HepG2 (cell line): ENCODE data around the gene TEKT3.

ENCODE experiments used
- EZH2 ChIP-seq: conservative IDR thresholded peaks from 2 replicates; pipeline ENCODE4 v1.6.1; 2012; ENCODE audit warnings: mild to moderate bottlenecking, low read depth, low read length, moderate library complexity
- HMGA1 ChIP-seq: sonication (generic); formaldehyde crosslinking; conservative IDR thresholded peaks from 2 replicates; pipeline ENCODE4 v1.4.0; 2020; ENCODE audit warnings: missing genetic modification reagents
- MEIS2 ChIP-seq: sonication (generic); formaldehyde crosslinking; IDR thresholded peaks from 2 replicates; pipeline ENCODE4 v1.9.0; 2021; ENCODE audit warnings: mild to moderate bottlenecking, missing genetic modification reagents
- YY1 ChIP-seq: IDR thresholded peaks from 2 replicates; pipeline ENCODE4 v1.6.1; 2011; ENCODE audit warnings: low read length, low read depth, moderate library complexity, mild to moderate bottlenecking; ENCODE audit not compliant: insufficient read depth, insufficient replicate concordance
- ZNF432 ChIP-seq: sonication (generic); formaldehyde crosslinking; IDR thresholded peaks from 2 replicates; pipeline ENCODE4 v1.5.0; 2020; ENCODE audit warnings: missing genetic modification reagents, mild to moderate bottlenecking, borderline replicate concordance
- TF ChIP-seq, protein P1 (sequence below): sonication (generic); formaldehyde crosslinking; IDR thresholded peaks from 2 replicates; pipeline ENCODE4 v1.4.0; 2020; ENCODE audit warnings: missing genetic modification reagents
- TF ChIP-seq, protein P2 (sequence below): sonication (generic); formaldehyde crosslinking; IDR thresholded peaks from 2 replicates; pipeline ENCODE4 v1.5.0; 2020; ENCODE audit warnings: mild to moderate bottlenecking, missing genetic modification reagents, moderate library complexity

DNA sequence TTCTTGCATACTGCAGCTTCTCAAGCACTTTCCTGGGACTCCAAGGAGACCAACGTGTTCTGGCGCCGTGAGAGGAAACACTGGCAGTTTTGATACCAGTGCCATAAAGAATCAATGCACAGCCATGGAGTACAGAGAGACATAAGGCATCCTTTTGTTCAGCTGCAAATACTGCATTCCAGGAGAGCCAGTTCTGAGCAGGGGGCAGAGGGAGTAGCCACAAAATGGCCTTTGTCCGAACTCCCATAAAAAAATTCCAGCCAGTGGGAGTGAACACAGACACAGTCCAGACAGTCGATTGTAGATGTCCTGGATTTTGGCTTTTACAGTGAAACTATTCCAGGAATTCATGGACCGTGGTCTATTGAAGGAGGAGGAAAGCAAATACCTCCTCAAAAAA, 36.2 kb upstream of the TEKT3 start:
- no peak for TF ChIP-seq ZNF432
- no peak for TF ChIP-seq MEIS2
- no peak for TF ChIP-seq YY1
- TF ChIP-seq HMGA1, result no peak
- TF ChIP-seq, protein P1, sequence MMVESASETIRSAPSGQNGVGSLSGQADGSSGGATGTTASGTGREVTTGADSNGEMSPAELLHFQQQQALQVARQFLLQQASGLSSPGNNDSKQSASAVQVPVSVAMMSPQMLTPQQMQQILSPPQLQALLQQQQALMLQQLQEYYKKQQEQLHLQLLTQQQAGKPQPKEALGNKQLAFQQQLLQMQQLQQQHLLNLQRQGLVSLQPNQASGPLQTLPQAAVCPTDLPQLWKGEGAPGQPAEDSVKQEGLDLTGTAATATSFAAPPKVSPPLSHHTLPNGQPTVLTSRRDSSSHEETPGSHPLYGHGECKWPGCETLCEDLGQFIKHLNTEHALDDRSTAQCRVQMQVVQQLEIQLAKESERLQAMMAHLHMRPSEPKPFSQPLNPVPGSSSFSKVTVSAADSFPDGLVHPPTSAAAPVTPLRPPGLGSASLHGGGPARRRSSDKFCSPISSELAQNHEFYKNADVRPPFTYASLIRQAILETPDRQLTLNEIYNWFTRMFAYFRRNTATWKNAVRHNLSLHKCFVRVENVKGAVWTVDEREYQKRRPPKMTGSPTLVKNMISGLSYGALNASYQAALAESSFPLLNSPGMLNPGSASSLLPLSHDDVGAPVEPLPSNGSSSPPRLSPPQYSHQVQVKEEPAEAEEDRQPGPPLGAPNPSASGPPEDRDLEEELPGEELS, result no peak
- TF ChIP-seq, protein P2, sequence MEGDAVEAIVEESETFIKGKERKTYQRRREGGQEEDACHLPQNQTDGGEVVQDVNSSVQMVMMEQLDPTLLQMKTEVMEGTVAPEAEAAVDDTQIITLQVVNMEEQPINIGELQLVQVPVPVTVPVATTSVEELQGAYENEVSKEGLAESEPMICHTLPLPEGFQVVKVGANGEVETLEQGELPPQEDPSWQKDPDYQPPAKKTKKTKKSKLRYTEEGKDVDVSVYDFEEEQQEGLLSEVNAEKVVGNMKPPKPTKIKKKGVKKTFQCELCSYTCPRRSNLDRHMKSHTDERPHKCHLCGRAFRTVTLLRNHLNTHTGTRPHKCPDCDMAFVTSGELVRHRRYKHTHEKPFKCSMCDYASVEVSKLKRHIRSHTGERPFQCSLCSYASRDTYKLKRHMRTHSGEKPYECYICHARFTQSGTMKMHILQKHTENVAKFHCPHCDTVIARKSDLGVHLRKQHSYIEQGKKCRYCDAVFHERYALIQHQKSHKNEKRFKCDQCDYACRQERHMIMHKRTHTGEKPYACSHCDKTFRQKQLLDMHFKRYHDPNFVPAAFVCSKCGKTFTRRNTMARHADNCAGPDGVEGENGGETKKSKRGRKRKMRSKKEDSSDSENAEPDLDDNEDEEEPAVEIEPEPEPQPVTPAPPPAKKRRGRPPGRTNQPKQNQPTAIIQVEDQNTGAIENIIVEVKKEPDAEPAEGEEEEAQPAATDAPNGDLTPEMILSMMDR (CRISPR knock-in tag), result no peak
- TF ChIP-seq EZH2, result no peak
